Naive thymus-derived CD4-positive, alpha-beta T cell (primary cell): ENCODE measurements around the gene CFDP1. TPM values are rescaled to one million over a fixed set of nuclear protein-coding genes. Genes with fewer than 3 reads are reported as not detected.

ENCODE experiments used
- ATAC-seq: fragments of 150-1000 bp; cut with Tn5 transposase; 2 replicates; pipeline ENCODE4 v1.10.0; 2021; ENCODE audit warnings: mild to moderate bottlenecking, moderate library complexity
- CTCF ChIA-PET: fragments of 350-600 bp; sonication (Branson Sonifier 250); formaldehyde crosslinking; loops from one replicate; lab custom pipeline; 2021; ENCODE audit warnings: antibody characterized with exemption; lab: Charles Lee
- POLR2A ChIA-PET: fragments of 350-600 bp; sonication (Branson Sonifier 250); formaldehyde crosslinking; loops from one replicate; lab custom pipeline; 2021; ENCODE audit warnings: antibody characterized with exemption, inconsistent platforms; lab: Charles Lee
- DNase-seq, 9 donors: peaks; one replicate each; pipeline versions ENCODE4 v3.0.0 to v3.0.0-alpha.2; 2020 to 2022; ENCODE audit warnings: mixed read lengths in 1 of 9
- H3K27ac ChIP-seq: one replicate; pipeline ENCODE4 v1.7.0; 2013; ENCODE audit warnings: mild to moderate bottlenecking, low read depth, low read length, moderate library complexity
- H3K27me3 ChIP-seq, 2 donors: one replicate each; pipeline ENCODE4 v1.7.0; 2013; ENCODE audit warnings: low read length in 2 of 2, mild to moderate bottlenecking in 2 of 2, moderate library complexity in 2 of 2; ENCODE audit not compliant: control insufficient read depth in 2 of 2, insufficient read depth in 2 of 2
- H3K36me3 ChIP-seq, 3 experiments: 1 replicate in 2 of 3; 2 replicates in 1 of 3; pipeline ENCODE4 v1.7.0; 2013; ENCODE audit warnings: low read length in 3 of 3, mild to moderate bottlenecking in 3 of 3, moderate library complexity in 1 of 3; ENCODE audit not compliant: insufficient read depth in 3 of 3, control insufficient read depth in 2 of 3
- H3K4me1 ChIP-seq, 2 donors: one replicate each; pipeline ENCODE4 v1.7.0; 2013; ENCODE audit warnings: low read length in 2 of 2, mild to moderate bottlenecking in 2 of 2, moderate library complexity in 1 of 2; ENCODE audit not compliant: control insufficient read depth in 2 of 2, insufficient read depth in 2 of 2
- H3K4me3 ChIP-seq: 2 replicates; pipeline ENCODE4 v1.7.0; 2013; ENCODE audit warnings: mild to moderate bottlenecking, low read length
- H3K9me3 ChIP-seq, 3 experiments: 1 replicate in 2 of 3; 2 replicates in 1 of 3; pipeline ENCODE4 v1.7.0; 2013; ENCODE audit warnings: low read length in 3 of 3; ENCODE audit not compliant: control insufficient read depth in 2 of 3
- H3K27ac Mint-ChIP-seq, 9 donors: one replicate each; pipeline ENCODE4 v1.8.0; 2020 to 2022; ENCODE audit warnings: mixed read lengths in 9 of 9, mild to moderate bottlenecking in 8 of 9, moderate library complexity in 5 of 9, inconsistent platforms in 2 of 9
- H3K27me3 Mint-ChIP-seq, 5 donors: one replicate each; pipeline ENCODE4 v1.8.0; 2021 to 2022; ENCODE audit warnings: mixed read lengths in 5 of 5, mild to moderate bottlenecking in 1 of 5
- H3K36me3 Mint-ChIP-seq, 5 donors: one replicate each; pipeline ENCODE4 v1.8.0; 2020 to 2022; ENCODE audit warnings: mixed read lengths in 5 of 5, mild to moderate bottlenecking in 3 of 5, inconsistent platforms in 1 of 5
- H3K4me1 Mint-ChIP-seq, 7 donors: one replicate each; pipeline ENCODE4 v1.8.0; 2020 to 2022; ENCODE audit warnings: mixed read lengths in 7 of 7, mild to moderate bottlenecking in 3 of 7, inconsistent platforms in 1 of 7
- H3K4me3 Mint-ChIP-seq, 10 donors: one replicate each; pipeline ENCODE4 v1.8.0; 2020 to 2022; ENCODE audit warnings: mild to moderate bottlenecking in 10 of 10, mixed read lengths in 10 of 10, moderate library complexity in 6 of 10, inconsistent platforms in 2 of 10
- H3K9me3 Mint-ChIP-seq, 11 donors: one replicate each; pipeline ENCODE4 v1.8.0; 2020 to 2022; ENCODE audit warnings: mixed read lengths in 11 of 11, mild to moderate bottlenecking in 4 of 11, inconsistent platforms in 1 of 11, moderate library complexity in 1 of 11
- intact Hi-C, 2 donors: fragments of 100-400 bp; cut with micrococcal nuclease; formaldehyde crosslinking; loops; one replicate each; pipeline ENCODE4 v1.15.1; 2023
- polyA plus RNA-seq, 2 donors: library from polyadenylated mRNA; unstranded; fragments of 300-500 nt; fragmentation: Illumina TruSeq; gene quantifications; one replicate each; pipeline ENCODE4 v1.2.3, GENCODE V29; 2021
- total RNA-seq, 6 experiments: library from RNA in 5 of 6; stranded (reverse) in 5 of 6; gene quantifications; 1 replicate in 5 of 6; 2 replicates in 1 of 6; pipeline ENCODE4 v1.2.3 and lab custom pipeline; 2021 to 2026

The CFDP1 gene
- total and polyA plus RNA-seq, 7 experiments from 2014 or later: 34.9 to 42.1 (median 39.4) TPM

DNA sequence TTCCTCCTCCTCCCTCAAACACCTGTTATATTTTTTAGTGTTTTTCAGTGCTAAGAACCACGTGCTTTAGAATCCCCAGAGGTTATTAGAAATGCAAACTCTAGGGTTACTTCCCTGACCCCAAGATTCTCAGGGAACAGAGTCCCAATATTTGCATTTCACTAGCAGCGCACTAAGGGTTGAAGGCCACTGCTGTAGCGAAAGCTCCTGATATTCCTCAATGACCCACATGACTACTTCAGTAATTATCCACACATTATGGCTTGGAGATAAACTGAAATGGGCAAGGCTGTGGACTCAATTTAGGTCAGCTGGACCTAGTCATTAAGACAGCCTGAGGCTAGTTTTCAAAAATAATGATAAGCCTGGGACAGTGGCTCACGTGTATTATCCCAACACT, 103.4 kb downstream of the CFDP1 start:
- H3K4me3 Mint-ChIP-seq: no peak overlapping the region
- Histone ChIP-seq H3K9me3 (no peaks in the 10 kb centered on the region), H3K4me1 (peaks cover 10 to 25% of the 10 kb centered on the region in 2 donors), H3K4me3 (no peak overlapping the region), H3K36me3 (no peaks in the 10 kb centered on the region), H3K27me3 (no peaks in the 10 kb centered on the region), H3K27ac (no peak overlapping the region)
- intact Hi-C loops: no loop called here
- peaks cover 0 to 6% (median 0%) of the 10 kb centered on the region in 5 donors for H3K27me3 Mint-ChIP-seq
- DNase-seq (no peak), ATAC-seq (no peak)
- H3K27ac Mint-ChIP-seq: peak overlapping the region in 2 of 9 donors; percentile 16 to 20
- POLR2A ChIA-PET: no interaction called here
- CTCF ChIA-PET: no interaction called here
- peaks cover 26 to 45% (median 39%) of the 10 kb centered on the region in 7 donors for H3K4me1 Mint-ChIP-seq
- no peaks in the 10 kb centered on the region for H3K9me3 Mint-ChIP-seq
- H3K36me3 Mint-ChIP-seq: peaks cover 0 to 17% (median 12%) of the 10 kb centered on the region in 5 donors

DNA sequence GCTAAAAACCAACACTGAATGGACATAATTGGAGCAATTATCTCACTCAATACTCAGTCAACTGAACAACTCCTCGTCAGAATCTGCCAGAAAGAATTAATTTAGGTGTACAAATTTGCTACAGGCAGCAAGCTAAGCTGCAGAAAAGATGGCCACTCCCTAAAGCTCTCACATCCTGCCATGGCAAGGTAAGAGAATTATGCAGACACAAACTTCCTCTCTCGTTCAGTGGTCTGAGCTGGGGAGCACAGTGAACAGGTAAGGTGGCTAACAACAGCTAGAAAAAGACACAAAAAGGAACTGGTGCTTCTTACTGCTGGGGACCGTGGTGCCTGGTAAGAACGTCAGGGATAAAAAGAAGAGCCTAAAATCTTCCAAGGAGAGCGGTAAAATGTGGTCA, 107.0 kb downstream of the CFDP1 start:
- H3K36me3 Mint-ChIP-seq: peaks cover 0 to 26% (median 14%) of the 10 kb centered on the region in 5 donors
- DNase-seq: peak in 6 of 9 donors; percentile 18 to 51 (median 44)
- H3K36me3 ChIP-seq: no peaks in the 10 kb centered on the region
- peak overlapping the region in 8 of 9 donors; percentile 51 to 96 (median 87) for H3K27ac Mint-ChIP-seq
- peak; percentile 50 for ATAC-seq
- peaks cover 0 to 12% of the 10 kb centered on the region in 2 donors for H3K4me1 ChIP-seq
- peak overlapping the region in 9 of 10 donors; percentile 16 to 76 (median 54) for H3K4me3 Mint-ChIP-seq
- peaks cover 16 to 39% (median 31%) of the 10 kb centered on the region in 7 donors for H3K4me1 Mint-ChIP-seq
- no peak overlapping the region for H3K4me3 ChIP-seq
- H3K9me3 ChIP-seq: no peaks in the 10 kb centered on the region
- no peaks in the 10 kb centered on the region for H3K27me3 ChIP-seq
- CTCF ChIA-PET: interaction anchor here (0.6 to 1.1 kb wide), 2 partner anchors 34 to 59 kb away, joined by 4 read pairs; no protein-coding TSS in a partner anchor
- no peaks in the 10 kb centered on the region for H3K9me3 Mint-ChIP-seq
- intact Hi-C loops: no loop called here
- H3K27ac ChIP-seq: no peak overlapping the region
- POLR2A ChIA-PET: no interaction called here
- H3K27me3 Mint-ChIP-seq: peaks cover 0 to 15% (median 2%) of the 10 kb centered on the region in 5 donors

- DNase-seq (no peak), ATAC-seq (no peak)
- H3K36me3 ChIP-seq: no peaks in the 10 kb centered on the region
- Mint-ChIP-seq H3K36me3 (peaks cover 0 to 22% (median 14%) of the 10 kb centered on the region in 5 donors), H3K9me3 (no peaks in the 10 kb centered on the region), H3K27ac (peak overlapping the region in 1 of 9 donors; percentile 49), H3K27me3 (peaks cover 0 to 26% (median 12%) of the 10 kb centered on the region in 5 donors), H3K4me1 (peaks cover 34 to 62% (median 54%) of the 10 kb centered on the region in 7 donors), H3K4me3 (peak overlapping the region in 2 of 10 donors; percentile 14 to 20)
- ChIA-PET POLR2A (no interaction called here), CTCF (no interaction called here)
- no peak overlapping the region for H3K27ac ChIP-seq
- intact Hi-C loops: loop anchor here in 1 of 2 donors (5.0 kb wide), 1 partner anchor 58 kb away; no protein-coding TSS in a partner anchor
- peaks cover 18 to 29% of the 10 kb centered on the region in 2 donors for H3K4me1 ChIP-seq
- no peaks in the 10 kb centered on the region for H3K9me3 ChIP-seq
- no peak overlapping the region for H3K4me3 ChIP-seq
- no peaks in the 10 kb centered on the region for H3K27me3 ChIP-seq
Measured at GRCh38 chr16:75323933-75324332, 109.4 kb downstream of the CFDP1 start.

DNA sequence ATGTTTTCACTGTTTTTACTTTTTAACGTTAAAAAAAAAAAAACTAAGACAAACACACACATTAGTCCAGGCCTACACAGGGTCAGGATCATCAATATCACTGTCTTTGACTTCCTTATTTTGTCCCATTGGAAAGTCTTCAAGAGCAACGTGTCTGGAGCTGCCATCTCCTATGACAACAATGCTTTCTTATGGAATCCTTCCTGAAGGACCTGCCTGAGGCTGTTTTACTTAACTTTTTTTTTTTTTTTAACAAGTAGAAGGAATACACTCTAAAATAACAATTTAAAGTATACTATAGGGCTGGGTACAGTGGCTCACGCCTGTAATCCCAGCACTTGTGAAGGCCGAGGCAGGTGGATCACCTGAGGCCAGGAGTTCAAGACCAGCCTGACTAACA, 110.1 kb downstream of the CFDP1 start:
- H3K36me3 ChIP-seq: no peaks in the 10 kb centered on the region
- H3K9me3 ChIP-seq: no peaks in the 10 kb centered on the region
- DNase-seq (no peak), ATAC-seq (no peak)
- POLR2A ChIA-PET: no interaction called here
- intact Hi-C loops: loop anchor here in 1 of 2 donors (5.0 kb wide), 1 partner anchor 59 kb away; no protein-coding TSS in a partner anchor
- no peak overlapping the region for H3K27ac ChIP-seq
- Mint-ChIP-seq H3K4me3 (no peak overlapping the region), H3K36me3 (peaks cover 0 to 22% (median 14%) of the 10 kb centered on the region in 5 donors), H3K27me3 (peaks cover 0 to 26% (median 12%) of the 10 kb centered on the region in 5 donors), H3K9me3 (no peaks in the 10 kb centered on the region), H3K4me1 (peaks cover 34 to 62% (median 57%) of the 10 kb centered on the region in 7 donors), H3K27ac (no peak overlapping the region)
- H3K27me3 ChIP-seq: no peaks in the 10 kb centered on the region
- peaks cover 18 to 31% of the 10 kb centered on the region in 2 donors for H3K4me1 ChIP-seq
- CTCF ChIA-PET: interaction anchor here (0.6 to 0.7 kb wide), 2 partner anchors 59 to 64 kb away, joined by 3 to 5 read pairs; no protein-coding TSS in a partner anchor
- no peak overlapping the region for H3K4me3 ChIP-seq

DNA sequence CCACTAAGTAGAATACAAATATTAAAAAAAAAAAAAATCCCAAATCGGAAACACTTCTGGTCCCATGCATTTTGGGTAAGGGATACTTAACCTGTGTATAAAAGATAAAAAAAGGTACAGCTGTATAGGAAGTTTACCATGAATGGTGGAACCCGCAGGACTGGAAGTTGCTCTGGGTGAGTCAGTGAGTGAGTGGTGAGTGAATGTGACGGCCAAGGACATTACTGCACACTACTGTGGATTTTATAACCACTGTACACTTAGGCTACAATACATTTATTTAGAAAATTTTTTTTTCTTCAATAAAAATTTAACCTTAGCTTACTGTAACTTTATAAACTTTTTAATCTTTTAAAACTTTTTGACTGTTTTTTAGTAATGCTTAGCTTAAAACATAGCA, 110.6 kb downstream of the CFDP1 start:
- H3K36me3 Mint-ChIP-seq: peaks cover 0 to 22% (median 14%) of the 10 kb centered on the region in 5 donors
- H3K27ac ChIP-seq: no peak overlapping the region
- ChIA-PET POLR2A (interaction anchor here (0.8 kb wide), 1 partner anchor 111 kb away, joined by 3 read pairs; the partner anchor contains the start of gene CFDP1), CTCF (interaction anchor here (0.6 kb wide), 1 partner anchor 60 kb away, joined by 5 read pairs; no protein-coding TSS in a partner anchor)
- DNase-seq (no peak), ATAC-seq (no peak)
- peaks cover 0 to 27% (median 12%) of the 10 kb centered on the region in 5 donors for H3K27me3 Mint-ChIP-seq
- no peak overlapping the region for H3K27ac Mint-ChIP-seq
- H3K4me1 Mint-ChIP-seq: peaks cover 34 to 62% (median 57%) of the 10 kb centered on the region in 7 donors
- peaks cover 18 to 31% of the 10 kb centered on the region in 2 donors for H3K4me1 ChIP-seq
- no peaks in the 10 kb centered on the region for H3K9me3 ChIP-seq
- no peaks in the 10 kb centered on the region for H3K9me3 Mint-ChIP-seq
- no peak overlapping the region for H3K4me3 ChIP-seq
- H3K27me3 ChIP-seq: no peaks in the 10 kb centered on the region
- H3K4me3 Mint-ChIP-seq: no peak overlapping the region
- no peaks in the 10 kb centered on the region for H3K36me3 ChIP-seq
- intact Hi-C loops: loop anchor here in 1 of 2 donors (5.0 kb wide), 1 partner anchor 60 kb away; no protein-coding TSS in a partner anchor

DNA sequence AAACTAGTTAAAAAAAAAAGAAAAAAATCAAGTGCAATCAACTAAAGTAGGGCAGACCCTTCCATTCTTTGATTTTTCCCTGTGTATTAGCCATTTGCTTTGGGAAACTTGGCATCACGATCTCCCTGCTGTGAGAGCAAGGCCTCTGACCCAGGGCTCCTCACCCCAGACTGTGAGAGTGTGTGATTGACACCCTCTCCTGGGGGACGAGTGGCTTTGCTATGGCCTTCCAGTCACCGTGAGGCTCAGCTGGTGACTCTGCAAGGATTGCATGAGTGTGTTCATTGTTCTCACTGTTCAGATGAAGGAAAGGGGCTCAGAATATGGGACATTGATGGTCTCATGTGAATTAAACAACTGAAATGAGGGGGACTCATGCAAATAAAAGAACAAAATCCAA, 112.9 kb downstream of the CFDP1 start:
- no peak for DNase-seq
- Histone ChIP-seq H3K36me3 (no peaks in the 10 kb centered on the region), H3K27me3 (no peaks in the 10 kb centered on the region), H3K27ac (no peak overlapping the region), H3K4me3 (no peak overlapping the region), H3K9me3 (no peaks in the 10 kb centered on the region), H3K4me1 (peaks cover 18 to 20% of the 10 kb centered on the region in 2 donors)
- Mint-ChIP-seq H3K27me3 (peaks cover 0 to 35% (median 12%) of the 10 kb centered on the region in 5 donors), H3K27ac (peak overlapping the region in 1 of 9 donors; percentile 64), H3K4me1 (peaks cover 26 to 48% (median 38%) of the 10 kb centered on the region in 7 donors), H3K9me3 (no peaks in the 10 kb centered on the region), H3K4me3 (peak overlapping the region; percentile 34 to 81 (median 75)), H3K36me3 (peaks cover 0 to 27% (median 21%) of the 10 kb centered on the region in 5 donors)
- no peak for ATAC-seq
- ChIA-PET POLR2A (interaction anchor here (0.7 kb wide), 1 partner anchor 195 kb away, joined by 3 read pairs; no protein-coding TSS in a partner anchor), CTCF (no interaction called here)
- intact Hi-C loops: loop anchor here (2.0 to 5.0 kb wide), 2 partner anchors 60 to 62 kb away; no protein-coding TSS in a partner anchor
